ENCODE results near the gene SNRK. TPM values are rescaled to one million over a fixed set of nuclear protein-coding genes. Genes with fewer than 3 reads are reported as not detected.

The SNRK gene
- polyA plus RNA-seq, 3 donors = 12.8 to 19.7 (median 16.1) TPM

DNA sequence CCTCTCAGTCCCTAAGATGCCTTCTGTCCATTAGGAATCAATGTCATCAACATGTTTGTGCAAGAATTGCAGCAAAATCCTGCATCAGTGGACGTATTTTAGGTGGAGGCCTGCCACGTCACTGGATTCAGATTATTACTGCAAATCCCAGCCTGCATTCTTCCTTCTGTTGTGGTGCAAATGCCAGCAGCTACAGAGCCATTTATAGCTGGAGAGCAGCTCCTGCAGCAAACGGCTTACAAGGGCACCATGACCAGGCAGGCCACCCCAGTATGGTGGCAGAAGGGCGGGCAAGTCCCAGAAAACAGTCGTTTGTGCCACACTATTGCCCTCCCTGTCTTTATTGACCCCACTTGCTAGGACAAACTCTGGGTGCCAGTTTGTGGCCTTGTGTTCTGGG is 74.7 kb downstream of the SNRK start:
- H3K27me3 ChIP-seq (ENCODE audit: control insufficient read depth in 2 of 2, insufficient read depth in 2 of 2, low read length in 2 of 2) = no peaks in the 10 kb centered on the region
- no peaks in the 10 kb centered on the region for H4K20me1 ChIP-seq (ENCODE audit: insufficient read depth, low read length)
- Mint-ChIP-seq H3K4me1 (no peaks in the 10 kb centered on the region), H3K27ac (no peak overlapping the region), H3K27me3 (ENCODE audit: low read depth in 3 of 3) (peaks cover 0 to 2% (median 0%) of the 10 kb centered on the region in 3 donors), H3K36me3 (peaks cover 12 to 18% of the 10 kb centered on the region in 2 donors), H3K4me3 (no peak overlapping the region), H3K9me3 (peaks cover 4 to 15% (median 10%) of the 10 kb centered on the region in 7 donors)
- no peak overlapping the region for H3K4me2 ChIP-seq (replicated peaks; ENCODE audit: extremely low read depth, low read length, poor library complexity, severe bottlenecking)
- no peak for DNase-seq
- intact Hi-C loops (cut with micrococcal nuclease) = no loop called here
- H3K9ac ChIP-seq (ENCODE audit: insufficient read depth, low read length, poor library complexity, severe bottlenecking) = no peak overlapping the region
- H3K79me2 ChIP-seq (ENCODE audit: insufficient read depth, low read length) = no peaks in the 10 kb centered on the region
- no peak overlapping the region for H2AFZ ChIP-seq (ENCODE audit: insufficient read depth, low read depth, low read length, poor library complexity, severe bottlenecking)
- H3K4me3 ChIP-seq (replicated peaks in 1 of 3; ENCODE audit: low read depth in 2 of 3, low read length in 3 of 3) = no peak overlapping the region
- no peaks in the 10 kb centered on the region for H3K4me1 ChIP-seq (ENCODE audit: control insufficient read depth in 1 of 2, insufficient read depth in 2 of 2, low read length in 2 of 2)
- TF ChIP-seq, protein P1, sequence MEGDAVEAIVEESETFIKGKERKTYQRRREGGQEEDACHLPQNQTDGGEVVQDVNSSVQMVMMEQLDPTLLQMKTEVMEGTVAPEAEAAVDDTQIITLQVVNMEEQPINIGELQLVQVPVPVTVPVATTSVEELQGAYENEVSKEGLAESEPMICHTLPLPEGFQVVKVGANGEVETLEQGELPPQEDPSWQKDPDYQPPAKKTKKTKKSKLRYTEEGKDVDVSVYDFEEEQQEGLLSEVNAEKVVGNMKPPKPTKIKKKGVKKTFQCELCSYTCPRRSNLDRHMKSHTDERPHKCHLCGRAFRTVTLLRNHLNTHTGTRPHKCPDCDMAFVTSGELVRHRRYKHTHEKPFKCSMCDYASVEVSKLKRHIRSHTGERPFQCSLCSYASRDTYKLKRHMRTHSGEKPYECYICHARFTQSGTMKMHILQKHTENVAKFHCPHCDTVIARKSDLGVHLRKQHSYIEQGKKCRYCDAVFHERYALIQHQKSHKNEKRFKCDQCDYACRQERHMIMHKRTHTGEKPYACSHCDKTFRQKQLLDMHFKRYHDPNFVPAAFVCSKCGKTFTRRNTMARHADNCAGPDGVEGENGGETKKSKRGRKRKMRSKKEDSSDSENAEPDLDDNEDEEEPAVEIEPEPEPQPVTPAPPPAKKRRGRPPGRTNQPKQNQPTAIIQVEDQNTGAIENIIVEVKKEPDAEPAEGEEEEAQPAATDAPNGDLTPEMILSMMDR (IDR thresholded peaks at IDR 0.05) = no peak
- peaks cover 12 to 14% of the 10 kb centered on the region in 2 donors for H3K36me3 ChIP-seq (replicated peaks in 1 of 2; ENCODE audit: control insufficient read depth in 1 of 2, insufficient read depth in 2 of 2, low read length in 2 of 2)
- WGBS (ENCODE audit: insufficient coverage) = 90% methylated on average over 2 of the region's 5 CpGs
- H3K27ac ChIP-seq (ENCODE audit: low read depth in 1 of 2, low read length in 2 of 2) = no peak overlapping the region
- H3K9me3 ChIP-seq (replicated peaks in 1 of 2; ENCODE audit: control insufficient read depth in 1 of 2, insufficient read depth in 1 of 2, low read length in 2 of 2) = peaks cover 5 to 6% of the 10 kb centered on the region in 2 donors

DNA sequence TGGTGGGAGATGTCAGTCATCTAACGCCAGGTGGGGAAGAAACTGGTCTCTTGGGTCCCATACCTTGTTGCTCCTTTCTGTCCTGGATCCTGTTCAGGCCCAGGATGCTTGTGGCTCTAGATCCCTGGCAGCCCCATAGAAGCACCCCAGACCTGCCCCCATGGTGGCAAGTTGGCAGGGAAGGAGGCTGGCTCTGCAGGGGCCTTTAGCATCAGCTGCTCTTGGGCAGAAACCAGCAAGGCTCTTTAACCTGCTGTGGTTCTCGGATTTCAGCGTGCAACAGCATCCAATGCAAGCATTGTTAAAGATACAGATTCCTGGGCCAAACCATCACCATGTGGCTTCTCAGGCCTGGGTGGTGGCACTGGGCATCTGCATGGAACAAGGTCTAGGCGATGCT is 75.8 kb downstream of the SNRK start:
- Histone ChIP-seq H4K20me1 (ENCODE audit: insufficient read depth, low read length) (no peaks in the 10 kb centered on the region), H3K27me3 (ENCODE audit: control insufficient read depth in 2 of 2, insufficient read depth in 2 of 2, low read length in 2 of 2) (no peaks in the 10 kb centered on the region), H3K4me2 (replicated peaks; ENCODE audit: extremely low read depth, low read length, poor library complexity, severe bottlenecking) (no peak overlapping the region), H3K27ac (ENCODE audit: low read depth in 1 of 2, low read length in 2 of 2) (no peak overlapping the region), H3K4me1 (ENCODE audit: control insufficient read depth in 1 of 2, insufficient read depth in 2 of 2, low read length in 2 of 2) (no peaks in the 10 kb centered on the region), H3K36me3 (replicated peaks in 1 of 2; ENCODE audit: control insufficient read depth in 1 of 2, insufficient read depth in 2 of 2, low read length in 2 of 2) (peaks cover 16 to 20% of the 10 kb centered on the region in 2 donors), H3K4me3 (replicated peaks in 1 of 3; ENCODE audit: low read depth in 2 of 3, low read length in 3 of 3) (no peak overlapping the region), H3K79me2 (ENCODE audit: insufficient read depth, low read length) (no peaks in the 10 kb centered on the region), H3K9ac (ENCODE audit: insufficient read depth, low read length, poor library complexity, severe bottlenecking) (no peak overlapping the region), H2AFZ (ENCODE audit: insufficient read depth, low read depth, low read length, poor library complexity, severe bottlenecking) (no peak overlapping the region), H3K9me3 (replicated peaks in 1 of 2; ENCODE audit: control insufficient read depth in 1 of 2, insufficient read depth in 1 of 2, low read length in 2 of 2) (no peaks in the 10 kb centered on the region)
- Mint-ChIP-seq H3K36me3 (peaks cover 18 to 26% of the 10 kb centered on the region in 2 donors), H3K27me3 (ENCODE audit: low read depth in 3 of 3) (peaks cover 0 to 2% (median 0%) of the 10 kb centered on the region in 3 donors), H3K4me1 (no peaks in the 10 kb centered on the region), H3K27ac (no peak overlapping the region), H3K9me3 (peaks cover 0 to 8% (median 3%) of the 10 kb centered on the region in 7 donors), H3K4me3 (no peak overlapping the region)
- no peak for DNase-seq
- intact Hi-C loops (cut with micrococcal nuclease) = no loop called here
- TF ChIP-seq, protein P1 (IDR thresholded peaks at IDR 0.05) = no peak
- WGBS (ENCODE audit: insufficient coverage) = 100% methylated on average over 2 of the region's 4 CpGs

Data from CD14-positive monocyte (primary cell).